Forelimb muscle (tissue), 1 donor: Measurements from ENCODE around the gene TINAG. TPM values are rescaled to one million over a fixed set of nuclear protein-coding genes. Genes with fewer than 3 reads are reported as not detected.

Experiments
- DNase-seq: peaks from one replicate; pipeline ENCODE4 v3.0.0-alpha.2; 2013; ENCODE audit warnings: low read depth
- polyA plus RNA-seq: library from polyadenylated mRNA; unstranded; fragments of 120-200 nt; gene quantifications from one replicate; pipeline ENCODE4 v1.2.1, GENCODE V29; 2013; ENCODE audit not compliant: insufficient read length

Gene TINAG
- polyA plus RNA-seq, 1 donor = not detected

- DNase-seq = no peak
Observed at GRCh38 chr6:54428431-54428830, 120.2 kb downstream of the TINAG start.

DNA sequence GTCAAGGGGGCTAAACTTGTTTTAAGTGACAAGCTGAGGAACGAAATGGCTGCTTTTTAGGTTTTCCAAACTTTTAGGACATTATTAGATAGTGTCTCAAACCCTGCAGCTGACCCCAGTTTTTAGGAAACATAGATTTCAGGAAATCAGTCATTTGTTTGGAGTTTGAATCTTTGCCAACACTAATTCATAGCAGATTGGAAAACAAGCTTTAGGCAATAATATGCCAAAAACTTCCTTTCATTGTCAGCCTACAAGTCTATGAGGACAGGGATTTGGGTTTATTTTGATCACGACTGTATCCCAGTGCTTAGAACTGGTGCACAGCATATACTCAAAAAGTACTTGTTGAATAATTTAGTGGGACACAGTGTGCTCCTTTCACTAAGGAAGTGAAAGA is 123.2 kb downstream of the TINAG start:
- peak; percentile 50 for DNase-seq

Other genes with a start within 250 kb of the TINAG start
- gene MLIP, start 197.0 kb upstream of the TINAG start, polyA plus RNA-seq = 69.5 TPM